ENCODE results near the gene ZRANB1. TPM values are rescaled to one million over a fixed set of nuclear protein-coding genes. Genes with fewer than 3 reads are reported as not detected.

ZRANB1 gene
- total and polyA plus RNA-seq, 2 experiments from 2014 or later: 4.2 to 26.7 TPM

DNA sequence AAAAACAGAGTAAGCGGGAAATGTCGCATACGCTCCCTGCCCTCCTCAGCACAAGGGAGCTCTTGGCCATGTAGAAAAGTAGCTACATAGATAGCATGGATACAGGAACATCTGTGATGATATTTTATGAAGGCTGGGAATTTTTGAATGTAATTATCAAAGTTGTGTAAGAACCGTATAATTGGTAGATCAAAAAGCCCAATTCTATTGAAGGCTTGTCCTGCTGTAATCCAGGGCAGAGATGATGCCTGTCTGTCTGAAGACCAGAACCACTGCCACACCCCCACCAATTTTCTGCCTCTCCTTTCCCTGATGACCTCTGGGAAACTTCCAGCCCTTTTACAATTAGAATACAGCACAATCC lies 51.4 kb downstream of the ZRANB1 start (continued):
- TF ChIP-seq, protein P1, sequence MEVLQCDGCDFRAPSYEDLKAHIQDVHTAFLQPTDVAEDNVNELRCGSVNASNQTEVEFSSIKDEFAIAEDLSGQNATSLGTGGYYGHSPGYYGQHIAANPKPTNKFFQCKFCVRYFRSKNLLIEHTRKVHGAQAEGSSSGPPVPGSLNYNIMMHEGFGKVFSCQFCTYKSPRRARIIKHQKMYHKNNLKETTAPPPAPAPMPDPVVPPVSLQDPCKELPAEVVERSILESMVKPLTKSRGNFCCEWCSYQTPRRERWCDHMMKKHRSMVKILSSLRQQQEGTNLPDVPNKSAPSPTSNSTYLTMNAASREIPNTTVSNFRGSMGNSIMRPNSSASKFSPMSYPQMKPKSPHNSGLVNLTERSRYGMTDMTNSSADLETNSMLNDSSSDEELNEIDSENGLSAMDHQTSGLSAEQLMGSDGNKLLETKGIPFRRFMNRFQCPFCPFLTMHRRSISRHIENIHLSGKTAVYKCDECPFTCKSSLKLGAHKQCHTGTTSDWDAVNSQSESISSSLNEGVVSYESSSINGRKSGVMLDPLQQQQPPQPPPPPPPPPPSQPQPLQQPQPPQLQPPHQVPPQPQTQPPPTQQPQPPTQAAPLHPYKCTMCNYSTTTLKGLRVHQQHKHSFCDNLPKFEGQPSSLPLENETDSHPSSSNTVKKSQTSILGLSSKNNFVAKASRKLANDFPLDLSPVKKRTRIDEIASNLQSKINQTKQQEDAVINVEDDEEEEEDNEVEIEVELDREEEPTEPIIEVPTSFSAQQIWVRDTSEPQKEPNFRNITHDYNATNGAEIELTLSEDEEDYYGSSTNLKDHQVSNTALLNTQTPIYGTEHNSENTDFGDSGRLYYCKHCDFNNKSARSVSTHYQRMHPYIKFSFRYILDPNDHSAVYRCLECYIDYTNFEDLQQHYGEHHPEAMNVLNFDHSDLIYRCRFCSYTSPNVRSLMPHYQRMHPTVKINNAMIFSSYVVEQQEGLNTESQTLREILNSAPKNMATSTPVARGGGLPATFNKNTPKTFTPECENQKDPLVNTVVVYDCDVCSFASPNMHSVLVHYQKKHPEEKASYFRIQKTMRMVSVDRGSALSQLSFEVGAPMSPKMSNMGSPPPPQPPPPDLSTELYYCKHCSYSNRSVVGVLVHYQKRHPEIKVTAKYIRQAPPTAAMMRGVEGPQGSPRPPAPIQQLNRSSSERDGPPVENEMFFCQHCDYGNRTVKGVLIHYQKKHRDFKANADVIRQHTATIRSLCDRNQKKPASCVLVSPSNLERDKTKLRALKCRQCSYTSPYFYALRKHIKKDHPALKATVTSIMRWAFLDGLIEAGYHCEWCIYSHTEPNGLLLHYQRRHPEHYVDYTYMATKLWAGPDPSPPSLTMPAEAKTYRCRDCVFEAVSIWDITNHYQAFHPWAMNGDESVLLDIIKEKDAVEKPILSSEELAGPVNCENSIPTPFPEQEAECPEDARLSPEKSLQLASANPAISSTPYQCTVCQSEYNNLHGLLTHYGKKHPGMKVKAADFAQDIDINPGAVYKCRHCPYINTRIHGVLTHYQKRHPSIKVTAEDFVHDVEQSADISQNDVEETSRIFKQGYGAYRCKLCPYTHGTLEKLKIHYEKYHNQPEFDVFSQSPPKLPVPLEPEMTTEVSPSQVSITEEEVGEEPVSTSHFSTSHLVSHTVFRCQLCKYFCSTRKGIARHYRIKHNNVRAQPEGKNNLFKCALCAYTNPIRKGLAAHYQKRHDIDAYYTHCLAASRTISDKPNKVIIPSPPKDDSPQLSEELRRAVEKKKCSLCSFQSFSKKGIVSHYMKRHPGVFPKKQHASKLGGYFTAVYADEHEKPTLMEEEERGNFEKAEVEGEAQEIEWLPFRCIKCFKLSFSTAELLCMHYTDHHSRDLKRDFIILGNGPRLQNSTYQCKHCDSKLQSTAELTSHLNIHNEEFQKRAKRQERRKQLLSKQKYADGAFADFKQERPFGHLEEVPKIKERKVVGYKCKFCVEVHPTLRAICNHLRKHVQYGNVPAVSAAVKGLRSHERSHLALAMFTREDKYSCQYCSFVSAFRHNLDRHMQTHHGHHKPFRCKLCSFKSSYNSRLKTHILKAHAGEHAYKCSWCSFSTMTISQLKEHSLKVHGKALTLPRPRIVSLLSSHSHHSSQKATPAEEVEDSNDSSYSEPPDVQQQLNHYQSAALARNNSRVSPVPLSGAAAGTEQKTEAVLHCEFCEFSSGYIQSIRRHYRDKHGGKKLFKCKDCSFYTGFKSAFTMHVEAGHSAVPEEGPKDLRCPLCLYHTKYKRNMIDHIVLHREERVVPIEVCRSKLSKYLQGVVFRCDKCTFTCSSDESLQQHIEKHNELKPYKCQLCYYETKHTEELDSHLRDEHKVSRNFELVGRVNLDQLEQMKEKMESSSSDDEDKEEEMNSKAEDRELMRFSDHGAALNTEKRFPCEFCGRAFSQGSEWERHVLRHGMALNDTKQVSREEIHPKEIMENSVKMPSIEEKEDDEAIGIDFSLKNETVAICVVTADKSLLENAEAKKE (CRISPR knock-in tag; IDR thresholded peaks at IDR 0.05): no peak
- TF ChIP-seq STAT1 (IDR thresholded peaks at IDR 0.05; ENCODE audit: unreplicated experiment) (no peak), REST (IDR thresholded peaks at IDR 0.05; ENCODE audit: unreplicated experiment) (no peak)
- TF ChIP-seq, protein P2, sequence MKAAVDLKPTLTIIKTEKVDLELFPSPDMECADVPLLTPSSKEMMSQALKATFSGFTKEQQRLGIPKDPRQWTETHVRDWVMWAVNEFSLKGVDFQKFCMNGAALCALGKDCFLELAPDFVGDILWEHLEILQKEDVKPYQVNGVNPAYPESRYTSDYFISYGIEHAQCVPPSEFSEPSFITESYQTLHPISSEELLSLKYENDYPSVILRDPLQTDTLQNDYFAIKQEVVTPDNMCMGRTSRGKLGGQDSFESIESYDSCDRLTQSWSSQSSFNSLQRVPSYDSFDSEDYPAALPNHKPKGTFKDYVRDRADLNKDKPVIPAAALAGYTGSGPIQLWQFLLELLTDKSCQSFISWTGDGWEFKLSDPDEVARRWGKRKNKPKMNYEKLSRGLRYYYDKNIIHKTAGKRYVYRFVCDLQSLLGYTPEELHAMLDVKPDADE (IDR thresholded peaks at IDR 0.05): no peak
